Measurements from ENCODE around the gene ZBTB46.

ZBTB46 gene

DNA sequence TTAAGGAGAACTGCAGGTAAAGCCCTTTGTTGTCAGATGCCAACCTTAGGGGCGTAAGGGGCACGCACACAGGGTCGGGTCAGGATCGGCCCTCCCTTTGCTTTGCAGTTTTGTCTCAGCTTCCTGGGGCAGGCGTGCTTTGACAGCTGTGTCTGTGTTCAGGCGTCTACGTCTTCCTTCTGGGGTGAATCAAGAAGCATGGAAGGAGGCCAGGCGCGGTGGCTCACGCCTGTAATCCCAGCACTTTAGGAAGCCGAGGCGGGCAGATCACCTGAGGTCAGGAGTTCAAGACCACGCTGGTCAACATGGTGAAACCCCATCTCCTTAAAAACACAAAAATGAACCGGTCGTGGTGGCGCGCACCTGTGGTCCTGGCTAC is 121.9 kb downstream of the ZBTB46 start:
- H3K4me1 ChIP-seq (ENCODE audit: insufficient read depth, low read length), result peaks cover 48% of the 10 kb centered on the region
- DNase-seq, result no peak
- ATAC-seq (ENCODE audit: insufficient read depth, low read depth), result no peak
- H3K4me2 ChIP-seq (ENCODE audit: insufficient read depth, low read length), result peak overlapping the region; percentile 97
- H3K4me3 ChIP-seq (ENCODE audit: low read depth in 1 of 2, low read length in 2 of 2), result peak overlapping the region in 1 of 2 experiments; percentile 84; a peak in 3 of 4 replicates
- H3K79me2 ChIP-seq (ENCODE audit: insufficient read depth, low read length), result peaks cover 94% of the 10 kb centered on the region
- H3K36me3 ChIP-seq (ENCODE audit: insufficient read depth, low read length), result peaks cover 86% of the 10 kb centered on the region
- TF ChIP-seq CTCF (IDR thresholded peaks at IDR 0.05; ENCODE audit: borderline replicate concordance, extremely low read depth, low read length, poor library complexity, severe bottlenecking), result no peak
- no peak for TF ChIP-seq EZH2 (IDR thresholded peaks at IDR 0.05; ENCODE audit: borderline replicate concordance, low read depth, low read length, severe bottlenecking)
- no peak overlapping the region for H3K27ac ChIP-seq (ENCODE audit: low read length)
- H4K20me1 ChIP-seq (ENCODE audit: insufficient read depth, low read length), result peaks cover 45% of the 10 kb centered on the region
- peak overlapping the region; percentile 81 for H3K9ac ChIP-seq (ENCODE audit: low read depth, low read length)
- no peaks in the 10 kb centered on the region for H3K27me3 ChIP-seq (ENCODE audit: insufficient read depth, low read length, poor library complexity)
- H2AFZ ChIP-seq (ENCODE audit: low read depth, low read length), result no peak overlapping the region
- no peaks in the 10 kb centered on the region for H3K9me3 ChIP-seq (ENCODE audit: insufficient read depth, low read length, severe bottlenecking)

GRCh38 chr20:63708301-63709148 is 122.5 kb downstream of the ZBTB46 start:
- Histone ChIP-seq H3K9ac (ENCODE audit: low read depth, low read length) (peak overlapping the region; percentile 81), H3K36me3 (ENCODE audit: insufficient read depth, low read length) (peaks cover 86% of the 10 kb centered on the region), H3K4me1 (ENCODE audit: insufficient read depth, low read length) (peaks cover 48% of the 10 kb centered on the region), H3K79me2 (ENCODE audit: insufficient read depth, low read length) (peaks cover 88% of the 10 kb centered on the region), H4K20me1 (ENCODE audit: insufficient read depth, low read length) (peaks cover 51% of the 10 kb centered on the region), H3K4me3 (ENCODE audit: low read depth in 1 of 2, low read length in 2 of 2) (peak overlapping the region; percentile 59 to 84; a peak in 3 of 4 replicates), H2AFZ (ENCODE audit: low read depth, low read length) (peak overlapping the region; percentile 63; the same call in 1 of the 2 replicates), H3K9me3 (ENCODE audit: insufficient read depth, low read length, severe bottlenecking) (no peaks in the 10 kb centered on the region), H3K27me3 (ENCODE audit: insufficient read depth, low read length, poor library complexity) (no peaks in the 10 kb centered on the region), H3K27ac (ENCODE audit: low read length) (peak overlapping the region; percentile 59), H3K4me2 (ENCODE audit: insufficient read depth, low read length) (peak overlapping the region; percentile 97)
- ATAC-seq (ENCODE audit: insufficient read depth, low read depth) (no peak; the same call in 2 of the 3 replicates), DNase-seq (no peak)
- no peak for TF ChIP-seq EZH2 (IDR thresholded peaks at IDR 0.05; ENCODE audit: borderline replicate concordance, low read depth, low read length, severe bottlenecking)
- no peak for TF ChIP-seq CTCF (IDR thresholded peaks at IDR 0.05; ENCODE audit: borderline replicate concordance, extremely low read depth, low read length, poor library complexity, severe bottlenecking)

DNA sequence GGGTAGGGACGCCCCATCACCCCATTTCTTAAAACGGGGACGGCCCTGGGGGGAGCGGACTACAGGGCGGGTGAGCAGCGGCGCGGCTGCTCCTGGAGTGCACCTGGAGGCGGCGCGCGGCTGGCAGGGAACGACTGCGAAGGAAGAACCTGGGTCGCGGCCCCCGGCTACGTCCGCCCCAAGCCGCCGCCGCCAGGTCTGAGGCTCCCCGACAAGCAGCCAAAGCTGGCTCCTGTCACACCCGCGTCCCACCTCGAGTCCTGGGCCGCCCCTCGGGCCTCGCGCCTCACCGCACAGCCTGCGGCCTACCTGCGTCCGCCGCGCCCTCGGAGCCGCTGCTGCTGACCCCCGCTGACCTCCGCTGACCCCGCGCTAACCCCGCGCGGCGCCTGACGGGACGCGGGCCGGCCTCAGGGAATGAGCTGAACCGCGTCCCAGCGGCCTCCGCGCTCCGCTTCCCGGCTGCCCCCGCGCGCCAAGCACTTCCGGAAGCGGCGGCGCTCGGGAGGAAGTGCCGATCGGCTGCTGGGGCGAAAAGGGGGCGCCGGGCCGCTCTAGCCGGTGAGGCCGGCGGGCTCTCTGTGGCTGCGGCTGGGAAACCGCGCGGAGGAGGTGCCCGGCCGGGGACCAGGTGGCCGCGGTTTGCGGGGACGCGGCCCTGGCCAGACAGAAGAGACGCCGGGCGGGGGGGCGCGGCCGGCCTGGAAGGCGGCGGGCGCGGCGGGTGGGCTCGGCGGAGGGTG is 123.3 kb downstream of the ZBTB46 start, which contains the start of the genes ARFRP1 and ZGPAT:
Gene ARFRP1, minus strand, starts transcription at position 419 of the 743 bp plus-strand sequence. CDS start 885 bp downstream, outside the sequence.
Gene ZGPAT, plus strand, starts transcription at position 482 of the 743 bp plus-strand sequence. CDS start 542 bp downstream, outside the sequence.
- ATAC-seq (ENCODE audit: insufficient read depth, low read depth), result peak; percentile 90
- TF ChIP-seq EZH2 (IDR thresholded peaks at IDR 0.05; ENCODE audit: borderline replicate concordance, low read depth, low read length, severe bottlenecking) (no peak), CTCF (IDR thresholded peaks at IDR 0.05; ENCODE audit: borderline replicate concordance, extremely low read depth, low read length, poor library complexity, severe bottlenecking) (no peak)
- peak within 1 kb of the TSS; percentile 77 for H2AFZ ChIP-seq (ENCODE audit: low read depth, low read length)

More for the DNA sequence above, 123.3 kb downstream of the ZBTB46 start, which contains the start of the genes ARFRP1 and ZGPAT:
- Histone ChIP-seq H3K36me3 (ENCODE audit: insufficient read depth, low read length) (peaks cover 86% of the 10 kb centered on the region), H4K20me1 (ENCODE audit: insufficient read depth, low read length) (peaks cover 58% of the 10 kb centered on the region), H3K4me3 (ENCODE audit: low read depth in 1 of 2, low read length in 2 of 2) (peak within 1 kb of the TSS; percentile 59 to 84), H3K4me2 (ENCODE audit: insufficient read depth, low read length) (peak within 1 kb of the TSS; percentile 97), H3K9ac (ENCODE audit: low read depth, low read length) (peak within 1 kb of the TSS; percentile 81), H3K27me3 (ENCODE audit: insufficient read depth, low read length, poor library complexity) (no peaks in the 10 kb centered on the region), H3K27ac (ENCODE audit: low read length) (peak within 1 kb of the TSS; percentile 89), H3K79me2 (ENCODE audit: insufficient read depth, low read length) (peaks cover 80% of the 10 kb centered on the region), H3K4me1 (ENCODE audit: insufficient read depth, low read length) (peaks cover 48% of the 10 kb centered on the region), H3K9me3 (ENCODE audit: insufficient read depth, low read length, severe bottlenecking) (no peaks in the 10 kb centered on the region)
- peak; percentile 91 for DNase-seq

All from DND-41 (cell line).